HCT116 (cell line): Measurements from ENCODE around the gene MAP1LC3B. TPM values are rescaled to one million over a fixed set of nuclear protein-coding genes. Genes with fewer than 3 reads are reported as not detected.

ENCODE experiments used
- ATAC-seq: fragments of 200-7000 bp; cut with Tn5 transposase; 2 replicates; pipeline ENCODE4 v1.9.1; 2020; ENCODE audit warnings: mild to moderate bottlenecking, moderate library complexity
- BruUV-seq: library from RNA; stranded (reverse); fragments of 400-500 nt; replicated peaks from 2 replicates; lab custom pipeline; 2021; lab: Mats Ljungman, UMichigan
- CTCF ChIA-PET: fragments of 300-600 bp; sonication (Branson Sonifier 250); formaldehyde crosslinking; loops from one replicate; lab custom pipeline; 2021; ENCODE audit warnings: antibody characterized with exemption; lab: Charles Lee
- POLR2A ChIA-PET: fragments of 300-600, 350-600 bp; sonication (Branson Sonifier 250); formaldehyde crosslinking; loops from one replicate; lab custom pipeline; 2021; ENCODE audit warnings: antibody characterized with exemption; lab: Charles Lee
- RAD21 ChIA-PET, 2 experiments: fragments of 300-600 bp; sonication (Branson Sonifier 250); formaldehyde crosslinking; loops; one replicate each; lab custom pipeline; 2023; ENCODE audit warnings: low total read pairs in 2 of 2; ENCODE audit not compliant: uncharacterized antibody in 2 of 2, unreplicated experiment in 2 of 2, low non-redundant PET in 1 of 2; lab: Charles Lee
- DNase-seq: peaks from one replicate; pipeline ENCODE4 v3.0.0-alpha.2; 2010; ENCODE audit warnings: low read depth, low spot score
- H2AFZ ChIP-seq: fragments of 200-600 bp; shearing (Covaris generic), sonication (generic); 2 replicates; pipeline ENCODE4 v1.6.1; 2017; ENCODE audit warnings: low read depth, mixed run types, mixed read lengths, antibody characterized with exemption, low read length; ENCODE audit not compliant: poor library complexity, severe bottlenecking
- H3K27ac ChIP-seq: 2 replicates; pipeline ENCODE4 v1.5.1; 2012; ENCODE audit warnings: low read depth, low read length
- H3K27me3 ChIP-seq: fragments of 200-600 bp; sonication (generic); 2 replicates; pipeline ENCODE4 v1.6.1; 2016; ENCODE audit warnings: mixed run types, low read length, mixed read lengths; ENCODE audit not compliant: insufficient read depth
- H3K36me3 ChIP-seq, 2 experiments: fragments of 200-500 bp in 1 of 2; fragments of 200-600 bp in 1 of 2; sonication (Bioruptor generic) in 1 of 2; sonication (generic) in 1 of 2; 2 replicates each; pipeline versions ENCODE4 v1.5.1 to v1.6.1; 2014 to 2016; ENCODE audit warnings: low read length in 2 of 2, inconsistent platforms in 1 of 2, mixed read lengths in 1 of 2, mixed run types in 1 of 2; ENCODE audit not compliant: insufficient read depth in 2 of 2, control insufficient read depth in 1 of 2
- H3K4me1 ChIP-seq, 2 experiments: fragments of 200-600 bp in 1 of 2; sonication (generic) in 1 of 2; 2 replicates each; pipeline versions ENCODE4 v1.5.1 to v1.6.1; 2012 to 2017; ENCODE audit warnings: low read length in 2 of 2, inconsistent platforms in 1 of 2, mild to moderate bottlenecking in 1 of 2, mixed read lengths in 1 of 2, mixed run types in 1 of 2, moderate library complexity in 1 of 2; ENCODE audit not compliant: insufficient read depth in 2 of 2, control insufficient read depth in 1 of 2
- H3K4me2 ChIP-seq: fragments of 200-600 bp; sonication (generic); 2 replicates; pipeline ENCODE4 v1.6.1; 2017; ENCODE audit warnings: mixed run types, low read length, mixed read lengths
- H3K4me3 ChIP-seq, 2 experiments: fragments of 200-600 bp in 1 of 2; sonication (generic) in 1 of 2; replicated peaks in 1 of 2; 2 replicates each; pipeline ENCODE4 v1.5.1; 2011 to 2016; ENCODE audit warnings: low read length in 2 of 2, control low read depth in 1 of 2, low read depth in 1 of 2, mild to moderate bottlenecking in 1 of 2, mixed read lengths in 1 of 2, mixed run types in 1 of 2
- H3K79me2 ChIP-seq: fragments of 200-600 bp; sonication (generic); 2 replicates; pipeline ENCODE4 v1.6.1; 2017; ENCODE audit warnings: mild to moderate bottlenecking, mixed run types, low read length, moderate library complexity, mixed read lengths; ENCODE audit not compliant: insufficient read depth
- H3K9ac ChIP-seq: fragments of 200-600 bp; sonication (generic); 2 replicates; pipeline ENCODE4 v1.6.1; 2016; ENCODE audit warnings: low read length, mixed read lengths
- H3K9me2 ChIP-seq: fragments of 200-600 bp; sonication (generic), shearing (Covaris generic); 2 replicates; pipeline ENCODE4 v1.6.1; 2017; ENCODE audit warnings: mixed run types, mild to moderate bottlenecking, moderate library complexity; ENCODE audit not compliant: insufficient read depth
- H3K9me3 ChIP-seq, 2 experiments: fragments of 200-500 bp in 1 of 2; fragments of 200-600 bp in 1 of 2; sonication (Bioruptor generic) in 1 of 2; sonication (generic) in 1 of 2; 2 replicates each; pipeline ENCODE4 v1.6.1; 2014 to 2017; ENCODE audit warnings: low read length in 2 of 2, mixed read lengths in 2 of 2, inconsistent platforms in 1 of 2, low read depth in 1 of 2, mild to moderate bottlenecking in 1 of 2, mixed run types in 1 of 2, moderate library complexity in 1 of 2; ENCODE audit not compliant: control insufficient read depth in 1 of 2, insufficient read depth in 1 of 2
- H4K20me1 ChIP-seq: fragments of 200-600 bp; sonication (generic), shearing (Covaris generic); 2 replicates; pipeline ENCODE4 v1.6.1; 2017; ENCODE audit warnings: mixed run types, mild to moderate bottlenecking, moderate library complexity; ENCODE audit not compliant: insufficient read depth
- CBX3 ChIP-seq: IDR thresholded peaks from 2 replicates; pipeline ENCODE4 v1.6.1; 2012; ENCODE audit warnings: low read depth
- CEBPB ChIP-seq: IDR thresholded peaks from 2 replicates; pipeline ENCODE4 v1.6.1; 2012; ENCODE audit warnings: low read depth
- EGR1 ChIP-seq: IDR thresholded peaks from 2 replicates; pipeline ENCODE4 v1.6.1; 2012; ENCODE audit warnings: low read depth
- EZH2 ChIP-seq: fragments of 200-600 bp; sonication (generic); IDR thresholded peaks from 2 replicates; pipeline ENCODE4 v1.6.1; 2017; ENCODE audit warnings: antibody characterized with exemption, mixed run types
- EZH2phosphoT487 ChIP-seq: fragments of 200-600 bp; IDR thresholded peaks from 2 replicates; pipeline ENCODE4 v1.6.1; 2018; ENCODE audit warnings: antibody characterized with exemption, borderline replicate concordance
- POLR2A ChIP-seq: IDR thresholded peaks from 2 replicates; pipeline ENCODE4 v1.7.0; 2011; ENCODE audit warnings: borderline replicate concordance; ENCODE audit not compliant: insufficient read depth, insufficient read length; ENCODE audit errors: extremely low read depth
- POLR2AphosphoS5 ChIP-seq: IDR thresholded peaks from 2 replicates; pipeline ENCODE4 v1.6.1; 2011; ENCODE audit warnings: mild to moderate bottlenecking, low read depth, low read length, moderate library complexity
- REST ChIP-seq: IDR thresholded peaks from 2 replicates; pipeline ENCODE4 v1.6.1; 2012; ENCODE audit warnings: low read depth
- SIN3A ChIP-seq: IDR thresholded peaks from 2 replicates; pipeline ENCODE4 v1.6.1; 2012; ENCODE audit warnings: low read depth
- SRF ChIP-seq: IDR thresholded peaks from 2 replicates; pipeline ENCODE4 v1.6.1; 2012; ENCODE audit warnings: low read depth
- TCF7L2 ChIP-seq: IDR thresholded peaks from 2 replicates; pipeline ENCODE4 v1.7.0; 2011; ENCODE audit warnings: borderline replicate concordance, inconsistent platforms; ENCODE audit not compliant: insufficient read depth, insufficient read length; ENCODE audit errors: extremely low read depth
- ZBTB33 ChIP-seq: IDR thresholded peaks from 2 replicates; pipeline ENCODE4 v1.6.1; 2011; ENCODE audit warnings: mild to moderate bottlenecking, low read length, moderate library complexity; ENCODE audit not compliant: insufficient replicate concordance; ENCODE audit errors: extremely low read depth
- ZFX ChIP-seq: fragments of 450-650 bp; IDR thresholded peaks from 2 replicates; pipeline ENCODE4 v1.6.1; 2017
- ZNF274 ChIP-seq: fragments of 200-500 bp; sonication (Bioruptor generic); IDR thresholded peaks from 2 replicates; pipeline ENCODE4 v1.6.1; 2014; ENCODE audit warnings: mild to moderate bottlenecking, low read depth, low read length, inconsistent platforms
- intact Hi-C: fragments of 100-400 bp; cut with micrococcal nuclease; formaldehyde crosslinking; loops from 2 replicates; pipeline ENCODE4 v1.10.0; 2022
- total RNA-seq: library from RNA; stranded (reverse); gene quantifications from one replicate; pipeline ENCODE4 v1.2.1, GENCODE V29; 2021; ENCODE audit not compliant: unreplicated experiment

Gene MAP1LC3B
- total RNA-seq, 1 experiment from 2014 or later, result 93.8 TPM

- peaks cover 34% of the 10 kb centered on the region for H3K79me2 ChIP-seq
- no peak overlapping the region for H2AFZ ChIP-seq
- no peaks in the 10 kb centered on the region for H3K9me3 ChIP-seq
- H3K9me2 ChIP-seq, result no peaks in the 10 kb centered on the region
- no peaks in the 10 kb centered on the region for H3K27me3 ChIP-seq
- H3K4me2 ChIP-seq, result peak overlapping the region; percentile 87
- ATAC-seq (no peak), DNase-seq (no peak)
- no TSS peak for BruUV-seq
- intact Hi-C loops, result no loop called here
- ChIA-PET POLR2A (interaction anchor here (0.6 to 1.7 kb wide), 6 partner anchors 9 to 284 kb away, joined by 3 to 17 read pairs (median 6); partner anchors contain the start of gene FBXO31), CTCF (interaction anchor here (0.7 to 1.6 kb wide), 4 partner anchors 10 to 242 kb away, joined by 3 to 24 read pairs (median 14); partner anchors contain the start of gene FBXO31), RAD21 (no interaction called here)
- peak overlapping the region; percentile 72; a peak in 3 of 4 replicates for H3K4me3 ChIP-seq
- H4K20me1 ChIP-seq, result 0 out of 2 replicates have a peak, but pooled peaks cover 7% of the 10 kb centered on the region
- no peak for TF ChIP-seq CBX3
- no peak overlapping the region for H3K9ac ChIP-seq
- H3K36me3 ChIP-seq, result no peaks in the 10 kb centered on the region; a peak in 1 of 4 replicates
- H3K27ac ChIP-seq, result no peak overlapping the region
- H3K4me1 ChIP-seq, result peaks cover 39 to 46% of the 10 kb centered on the region in 2 experiments
Measured at GRCh38 chr16:87393680-87394055, 1.5 kb downstream of the MAP1LC3B start.

- H3K4me2 ChIP-seq, result no peak overlapping the region
- ChIA-PET RAD21 (no interaction called here), CTCF (interaction anchor here (1.2 to 1.6 kb wide), 4 partner anchors 11 to 241 kb away, joined by 3 to 24 read pairs (median 10); partner anchors contain the start of gene FBXO31), POLR2A (interaction anchor here (1.3 to 1.6 kb wide), 4 partner anchors 10 to 241 kb away, joined by 3 to 17 read pairs (median 10); partner anchors contain the start of gene FBXO31)
- no TSS peak for BruUV-seq
- no peak overlapping the region for H3K4me3 ChIP-seq
- H3K27ac ChIP-seq, result no peak overlapping the region
- H3K9ac ChIP-seq, result no peak overlapping the region
- H3K9me3 ChIP-seq, result no peaks in the 10 kb centered on the region
- peaks cover 38% of the 10 kb centered on the region for H3K79me2 ChIP-seq
- peaks cover 5% of the 10 kb centered on the region in 2 experiments; a peak in 2 of 4 replicates for H3K36me3 ChIP-seq
- no peak overlapping the region for H2AFZ ChIP-seq
- no peak for TF ChIP-seq EZH2
- TF ChIP-seq POLR2AphosphoS5, result no peak; the same call in 1 of the 2 replicates
- no peak for TF ChIP-seq EGR1
- TF ChIP-seq CBX3, result no peak
- TF ChIP-seq SIN3A, result no peak
- TF ChIP-seq ZBTB33, result no peak
- TF ChIP-seq CEBPB, result no peak
- no peak for TF ChIP-seq REST
- TF ChIP-seq ZFX, result no peak
- no peak for TF ChIP-seq POLR2A
- no peak for TF ChIP-seq SRF
- no peak for TF ChIP-seq EZH2phosphoT487
- TF ChIP-seq ZNF274, result no peak
- no peak for TF ChIP-seq TCF7L2
- ATAC-seq, result no peak
- intact Hi-C loops, result no loop called here
- no peaks in the 10 kb centered on the region for H3K27me3 ChIP-seq
- no peaks in the 10 kb centered on the region for H3K9me2 ChIP-seq
- peaks cover 27 to 34% of the 10 kb centered on the region in 2 experiments for H3K4me1 ChIP-seq
- peaks cover 9% of the 10 kb centered on the region; the same call in 1 of the 2 replicates for H4K20me1 ChIP-seq
- no peak for DNase-seq
Measured at GRCh38 chr16:87395181-87395842, 3.2 kb downstream of the MAP1LC3B start.
